ENCODE measurements around the gene CTDSPL. TPM values are rescaled to one million over a fixed set of nuclear protein-coding genes. Genes with fewer than 3 reads are reported as not detected.

The CTDSPL gene
- total and polyA plus RNA-seq, 7 donors, result 2.7 to 24.6 (median 6.8) TPM

GRCh38 chr3:38011111-38011510 is 149.4 kb downstream of the CTDSPL start:
- no peaks in the 10 kb centered on the region for H3K27me3 ChIP-seq (ENCODE audit: insufficient read depth in 3 of 3, low read length in 2 of 3)
- ATAC-seq (no peak), DNase-seq (peak in 1 of 2 donors; percentile 54)
- no peaks in the 10 kb centered on the region for H3K4me1 ChIP-seq
- no peak overlapping the region for H3K27ac ChIP-seq
- H3K4me3 ChIP-seq, result no peak overlapping the region
- no peak for TF ChIP-seq CTCF (IDR thresholded peaks at IDR 0.05)
- H3K36me3 ChIP-seq (ENCODE audit: insufficient read depth in 1 of 2, low read depth in 1 of 2), result peaks cover 0 to 26% of the 10 kb centered on the region in 2 donors
- intact Hi-C loops (cut with DNase I), result no loop called here
- WGBS, 3 donors, result 88 to 92% (median 90%) methylated on average over 21 of the region's 21 CpGs
- H3K9me3 ChIP-seq, result no peaks in the 10 kb centered on the region

GRCh38 chr3:38015485-38015884 is 153.8 kb downstream of the CTDSPL start:
- Histone ChIP-seq H3K4me3 (no peak overlapping the region), H3K9me3 (no peaks in the 10 kb centered on the region), H3K36me3 (ENCODE audit: insufficient read depth in 1 of 2, low read depth in 1 of 2) (peaks cover 0 to 37% of the 10 kb centered on the region in 2 donors), H3K27ac (no peak overlapping the region), H3K4me1 (no peaks in the 10 kb centered on the region), H3K27me3 (ENCODE audit: insufficient read depth in 3 of 3, low read length in 2 of 3) (no peaks in the 10 kb centered on the region)
- DNase-seq (no peak), ATAC-seq (no peak)
- intact Hi-C loops (cut with DNase I), result no loop called here
- WGBS, 3 donors, result 67 to 74% (median 73%) methylated on average over 3 of the region's 3 CpGs
- no peak for TF ChIP-seq CTCF (IDR thresholded peaks at IDR 0.05)

GRCh38 chr3:38015984-38016383 is 154.3 kb downstream of the CTDSPL start:
- DNase-seq, result no peak
- TF ChIP-seq CTCF (IDR thresholded peaks at IDR 0.05), result no peak
- H3K36me3 ChIP-seq (ENCODE audit: insufficient read depth in 1 of 2, low read depth in 1 of 2), result peaks cover 0 to 37% of the 10 kb centered on the region in 2 donors

GRCh38 chr3:38016410-38016809 is 154.7 kb downstream of the CTDSPL start:
- Histone ChIP-seq H3K27ac (no peak overlapping the region), H3K4me3 (no peak overlapping the region), H3K9me3 (no peaks in the 10 kb centered on the region), H3K36me3 (ENCODE audit: insufficient read depth in 1 of 2, low read depth in 1 of 2) (peaks cover 0 to 37% of the 10 kb centered on the region in 2 donors), H3K4me1 (no peaks in the 10 kb centered on the region), H3K27me3 (ENCODE audit: insufficient read depth in 3 of 3, low read length in 2 of 3) (no peaks in the 10 kb centered on the region)
- TF ChIP-seq CTCF (IDR thresholded peaks at IDR 0.05), result no peak
- DNase-seq, result peak in 1 of 2 donors; percentile 36
- no peak for ATAC-seq
- intact Hi-C loops (cut with DNase I), result no loop called here
- 98 to 99% (median 98%) methylated on average over 13 of the region's 13 CpGs for WGBS, 3 donors

More at GRCh38 chr3:38015984-38016383, 154.3 kb downstream of the CTDSPL start:
- WGBS, 3 donors, result 89 to 94% (median 92%) methylated on average over 3 of the region's 3 CpGs
- H3K27ac ChIP-seq, result no peak overlapping the region
- no peaks in the 10 kb centered on the region for H3K27me3 ChIP-seq (ENCODE audit: insufficient read depth in 3 of 3, low read length in 2 of 3)
- no peak overlapping the region for H3K4me3 ChIP-seq
- intact Hi-C loops (cut with DNase I), result no loop called here
- ATAC-seq, result no peak
- H3K9me3 ChIP-seq, result no peaks in the 10 kb centered on the region
- no peaks in the 10 kb centered on the region for H3K4me1 ChIP-seq

- peaks cover 0 to 37% of the 10 kb centered on the region in 2 donors for H3K36me3 ChIP-seq (ENCODE audit: insufficient read depth in 1 of 2, low read depth in 1 of 2)
Observed at GRCh38 chr3:38016847-38017444, 155.3 kb downstream of the CTDSPL start.

More at GRCh38 chr3:38016847-38017444, 155.3 kb downstream of the CTDSPL start:
- H3K4me3 ChIP-seq, result no peak overlapping the region
- H3K9me3 ChIP-seq, result no peaks in the 10 kb centered on the region
- H3K4me1 ChIP-seq, result no peaks in the 10 kb centered on the region
- intact Hi-C loops (cut with DNase I), result no loop called here
- 78 to 88% (median 78%) methylated on average over 6 of the region's 6 CpGs for WGBS, 3 donors
- no peaks in the 10 kb centered on the region for H3K27me3 ChIP-seq (ENCODE audit: insufficient read depth in 3 of 3, low read length in 2 of 3)
- H3K27ac ChIP-seq, result no peak overlapping the region
- ATAC-seq, result no peak
- DNase-seq, result no peak
- TF ChIP-seq CTCF (IDR thresholded peaks at IDR 0.05), result no peak

All from psoas muscle (tissue), 8 donors.